Measurements from ENCODE around the gene CEP57L1. TPM values are rescaled to one million over a fixed set of nuclear protein-coding genes. Genes with fewer than 3 reads are reported as not detected.

Gene CEP57L1
- total and polyA plus RNA-seq, 2 experiments from 2014 or later: 17.1 to 20.2 TPM

DNA sequence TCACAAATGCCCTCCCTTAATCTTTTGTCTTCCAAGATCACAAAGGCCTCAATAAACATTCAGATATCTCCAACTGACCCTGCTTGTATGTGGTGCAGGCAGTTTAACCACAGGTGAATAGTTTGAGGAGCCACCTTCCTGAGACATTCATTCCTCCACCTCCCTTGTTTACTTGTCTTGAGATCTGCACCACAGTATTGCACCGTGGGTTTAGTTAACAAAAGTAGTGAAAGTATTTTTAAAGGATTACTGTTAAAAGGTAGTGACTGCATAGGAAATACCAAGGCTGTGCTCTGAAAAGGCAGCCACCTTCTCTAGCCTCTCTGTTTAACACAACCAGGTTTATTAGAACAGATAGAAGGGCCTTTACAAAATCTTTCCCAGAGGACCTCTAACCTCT lies 47.1 kb upstream of the CEP57L1 start (continued):
- TF ChIP-seq, protein P1, sequence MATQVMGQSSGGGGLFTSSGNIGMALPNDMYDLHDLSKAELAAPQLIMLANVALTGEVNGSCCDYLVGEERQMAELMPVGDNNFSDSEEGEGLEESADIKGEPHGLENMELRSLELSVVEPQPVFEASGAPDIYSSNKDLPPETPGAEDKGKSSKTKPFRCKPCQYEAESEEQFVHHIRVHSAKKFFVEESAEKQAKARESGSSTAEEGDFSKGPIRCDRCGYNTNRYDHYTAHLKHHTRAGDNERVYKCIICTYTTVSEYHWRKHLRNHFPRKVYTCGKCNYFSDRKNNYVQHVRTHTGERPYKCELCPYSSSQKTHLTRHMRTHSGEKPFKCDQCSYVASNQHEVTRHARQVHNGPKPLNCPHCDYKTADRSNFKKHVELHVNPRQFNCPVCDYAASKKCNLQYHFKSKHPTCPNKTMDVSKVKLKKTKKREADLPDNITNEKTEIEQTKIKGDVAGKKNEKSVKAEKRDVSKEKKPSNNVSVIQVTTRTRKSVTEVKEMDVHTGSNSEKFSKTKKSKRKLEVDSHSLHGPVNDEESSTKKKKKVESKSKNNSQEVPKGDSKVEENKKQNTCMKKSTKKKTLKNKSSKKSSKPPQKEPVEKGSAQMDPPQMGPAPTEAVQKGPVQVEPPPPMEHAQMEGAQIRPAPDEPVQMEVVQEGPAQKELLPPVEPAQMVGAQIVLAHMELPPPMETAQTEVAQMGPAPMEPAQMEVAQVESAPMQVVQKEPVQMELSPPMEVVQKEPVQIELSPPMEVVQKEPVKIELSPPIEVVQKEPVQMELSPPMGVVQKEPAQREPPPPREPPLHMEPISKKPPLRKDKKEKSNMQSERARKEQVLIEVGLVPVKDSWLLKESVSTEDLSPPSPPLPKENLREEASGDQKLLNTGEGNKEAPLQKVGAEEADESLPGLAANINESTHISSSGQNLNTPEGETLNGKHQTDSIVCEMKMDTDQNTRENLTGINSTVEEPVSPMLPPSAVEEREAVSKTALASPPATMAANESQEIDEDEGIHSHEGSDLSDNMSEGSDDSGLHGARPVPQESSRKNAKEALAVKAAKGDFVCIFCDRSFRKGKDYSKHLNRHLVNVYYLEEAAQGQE (IDR thresholded peaks at IDR 0.05; ENCODE audit: unreplicated experiment): no peak
- TF ChIP-seq EZH2 (IDR thresholded peaks at IDR 0.05; ENCODE audit: low read depth, unreplicated experiment) (no peak), POLR2AphosphoS5 (IDR thresholded peaks at IDR 0.05; ENCODE audit: low read depth) (no peak), NANOG (IDR thresholded peaks at IDR 0.05; ENCODE audit: borderline replicate concordance) (no peak), ZNF331 (CRISPR knock-in tag; IDR thresholded peaks at IDR 0.05; ENCODE audit: low read depth) (no peak), ZNF114 (CRISPR knock-in tag; IDR thresholded peaks at IDR 0.05) (no peak)

DNA sequence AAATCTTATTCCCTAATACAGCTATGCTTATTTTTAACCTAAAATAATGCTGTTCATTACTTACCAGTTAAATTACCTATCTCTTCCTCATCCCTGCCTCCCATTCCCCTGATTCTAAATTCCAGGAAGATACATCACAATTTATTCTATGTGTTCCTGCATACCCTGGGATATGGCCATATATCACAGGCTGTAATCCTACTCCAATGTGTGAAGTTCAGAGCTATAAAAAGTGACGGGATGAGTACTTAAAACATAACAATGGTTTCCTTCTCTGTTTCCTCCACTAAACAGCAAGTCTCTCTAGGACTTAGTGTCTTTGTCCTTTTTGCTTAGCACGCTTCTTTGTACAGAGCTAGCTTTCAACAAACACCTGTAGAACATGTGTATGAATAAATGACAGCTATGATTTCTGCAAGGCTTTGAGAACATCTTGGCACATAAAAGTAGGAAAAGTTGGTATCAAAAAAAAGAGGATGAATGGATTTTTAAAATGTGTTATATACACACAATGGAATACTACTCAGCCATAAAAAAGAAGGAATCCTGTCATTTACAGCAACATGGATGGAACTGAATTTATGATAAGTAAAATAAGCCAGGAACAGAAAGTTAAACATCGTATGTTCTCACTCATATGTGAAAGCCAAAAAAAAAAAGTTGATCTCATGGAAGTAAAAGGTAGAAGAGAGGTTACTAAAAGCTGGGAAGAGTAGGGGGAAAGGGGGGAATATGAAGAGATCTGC lies 46.5 kb upstream of the CEP57L1 start:
- H3K36me3 ChIP-seq (ENCODE audit: insufficient read depth): no peaks in the 10 kb centered on the region
- Mint-ChIP-seq H3K27me3 (ENCODE audit: insufficient read depth, low read depth, poor library complexity) (no peaks in the 10 kb centered on the region), H3K27ac (no peak overlapping the region), H3K4me1 (peaks cover 13% of the 10 kb centered on the region), H3K9me3 (peaks cover 17% of the 10 kb centered on the region), H3K36me3 (ENCODE audit: low read depth) (peaks cover 22% of the 10 kb centered on the region; the same call in 2 of the 3 replicates), H3K4me3 (no peak overlapping the region)
- no peak overlapping the region for H2AFZ ChIP-seq
- H3K4me1 ChIP-seq (ENCODE audit: insufficient read depth): peaks cover 10% of the 10 kb centered on the region; the same call in 1 of the 2 replicates
- no peak overlapping the region for H3K27ac ChIP-seq (ENCODE audit: low read depth)
- no peak overlapping the region for H3K4me2 ChIP-seq
- H3F3A ChIP-seq (replicated peaks; ENCODE audit: low read depth): no peaks in the 10 kb centered on the region
- no peak overlapping the region for H3K4me3 ChIP-seq
- H3K9me2 ChIP-seq (ENCODE audit: insufficient read depth): no peaks in the 10 kb centered on the region
- DNase-seq (ENCODE audit: low spot score) (no peak), ATAC-seq (no peak)
- no peaks in the 10 kb centered on the region for H4K20me1 ChIP-seq (replicated peaks; ENCODE audit: insufficient read depth)
- H3K27me3 ChIP-seq (ENCODE audit: insufficient read depth): no peaks in the 10 kb centered on the region
- H3K79me2 ChIP-seq (replicated peaks; ENCODE audit: insufficient read depth): no peaks in the 10 kb centered on the region
- TF ChIP-seq, protein P2, sequence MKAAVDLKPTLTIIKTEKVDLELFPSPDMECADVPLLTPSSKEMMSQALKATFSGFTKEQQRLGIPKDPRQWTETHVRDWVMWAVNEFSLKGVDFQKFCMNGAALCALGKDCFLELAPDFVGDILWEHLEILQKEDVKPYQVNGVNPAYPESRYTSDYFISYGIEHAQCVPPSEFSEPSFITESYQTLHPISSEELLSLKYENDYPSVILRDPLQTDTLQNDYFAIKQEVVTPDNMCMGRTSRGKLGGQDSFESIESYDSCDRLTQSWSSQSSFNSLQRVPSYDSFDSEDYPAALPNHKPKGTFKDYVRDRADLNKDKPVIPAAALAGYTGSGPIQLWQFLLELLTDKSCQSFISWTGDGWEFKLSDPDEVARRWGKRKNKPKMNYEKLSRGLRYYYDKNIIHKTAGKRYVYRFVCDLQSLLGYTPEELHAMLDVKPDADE (IDR thresholded peaks at IDR 0.05): no peak
- TF ChIP-seq EZH2phosphoT487 (IDR thresholded peaks at IDR 0.05; ENCODE audit: unreplicated experiment) (no peak), ZNF331 (CRISPR knock-in tag; IDR thresholded peaks at IDR 0.05; ENCODE audit: low read depth) (no peak), POLR2AphosphoS5 (IDR thresholded peaks at IDR 0.05; ENCODE audit: low read depth) (no peak), NANOG (IDR thresholded peaks at IDR 0.05; ENCODE audit: borderline replicate concordance) (no peak), CREB1 (CRISPR knock-in tag; IDR thresholded peaks at IDR 0.05; ENCODE audit: low read depth) (no peak), ZNF114 (CRISPR knock-in tag; IDR thresholded peaks at IDR 0.05) (no peak), STAT1 (IDR thresholded peaks at IDR 0.05; ENCODE audit: unreplicated experiment) (no peak), JUNB (IDR thresholded peaks at IDR 0.05; ENCODE audit: unreplicated experiment) (no peak), EZH2 (IDR thresholded peaks at IDR 0.05; ENCODE audit: low read depth, unreplicated experiment) (no peak)
- TF ChIP-seq, protein P3, sequence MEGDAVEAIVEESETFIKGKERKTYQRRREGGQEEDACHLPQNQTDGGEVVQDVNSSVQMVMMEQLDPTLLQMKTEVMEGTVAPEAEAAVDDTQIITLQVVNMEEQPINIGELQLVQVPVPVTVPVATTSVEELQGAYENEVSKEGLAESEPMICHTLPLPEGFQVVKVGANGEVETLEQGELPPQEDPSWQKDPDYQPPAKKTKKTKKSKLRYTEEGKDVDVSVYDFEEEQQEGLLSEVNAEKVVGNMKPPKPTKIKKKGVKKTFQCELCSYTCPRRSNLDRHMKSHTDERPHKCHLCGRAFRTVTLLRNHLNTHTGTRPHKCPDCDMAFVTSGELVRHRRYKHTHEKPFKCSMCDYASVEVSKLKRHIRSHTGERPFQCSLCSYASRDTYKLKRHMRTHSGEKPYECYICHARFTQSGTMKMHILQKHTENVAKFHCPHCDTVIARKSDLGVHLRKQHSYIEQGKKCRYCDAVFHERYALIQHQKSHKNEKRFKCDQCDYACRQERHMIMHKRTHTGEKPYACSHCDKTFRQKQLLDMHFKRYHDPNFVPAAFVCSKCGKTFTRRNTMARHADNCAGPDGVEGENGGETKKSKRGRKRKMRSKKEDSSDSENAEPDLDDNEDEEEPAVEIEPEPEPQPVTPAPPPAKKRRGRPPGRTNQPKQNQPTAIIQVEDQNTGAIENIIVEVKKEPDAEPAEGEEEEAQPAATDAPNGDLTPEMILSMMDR (conservative IDR thresholded peaks at IDR 0.05; ENCODE audit: low read depth in 2 of 2): no peak

Measured in GM23338 (cell line).